HG03066 (cell line): ENCODE data around the gene HMGCS2.

Experiments used
- ATAC-seq: cut with Tn5 transposase; IDR thresholded peaks from one replicate; pipeline ENCODE4 v1.9.1; 2021; ENCODE audit warnings: low read depth; ENCODE audit not compliant: unreplicated experiment

The HMGCS2 gene

DNA sequence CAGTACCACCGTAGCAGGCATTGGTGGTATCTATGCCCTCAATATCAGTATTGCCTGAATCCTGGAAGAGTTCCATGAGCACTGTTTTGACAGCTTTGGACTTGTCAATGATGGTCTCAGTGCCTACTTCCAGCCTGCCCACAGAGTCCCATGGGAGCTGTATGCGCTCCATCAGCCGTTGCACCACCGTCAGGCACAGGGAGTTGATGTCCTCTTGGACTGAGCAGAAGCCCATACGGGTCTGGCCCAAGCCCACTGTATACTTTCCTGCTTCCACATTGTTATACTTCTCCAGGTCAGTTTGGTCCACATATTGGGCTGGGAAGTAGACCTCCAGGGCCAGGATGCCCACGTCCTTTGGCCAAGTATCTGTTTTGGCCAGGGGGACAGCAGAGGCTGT lies 4.5 kb downstream of the HMGCS2 start:
- no peak for ATAC-seq

DNA sequence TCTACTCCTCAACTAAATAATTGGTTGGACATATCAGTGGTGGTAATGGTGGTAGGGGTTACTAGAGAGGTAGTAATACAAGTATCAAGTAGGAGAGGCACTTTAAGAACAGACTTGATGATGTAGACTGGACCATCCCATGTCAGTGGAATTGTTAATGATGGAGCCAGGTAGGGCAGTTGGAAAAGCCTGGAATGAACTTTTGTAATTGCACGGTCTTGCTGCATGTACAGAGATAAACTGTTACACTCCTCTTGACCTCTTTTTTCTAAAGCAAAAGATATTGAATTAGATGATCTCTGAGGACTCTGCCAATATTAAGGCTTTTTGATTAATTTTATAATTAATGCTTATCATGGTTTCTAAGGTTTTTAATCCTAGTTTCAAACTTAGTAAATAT lies 5.8 kb downstream of the HMGCS2 start:
- ATAC-seq = no peak

- no peak for ATAC-seq
Measured at GRCh38 chr1:119762409-119762808, 6.3 kb downstream of the HMGCS2 start.

DNA sequence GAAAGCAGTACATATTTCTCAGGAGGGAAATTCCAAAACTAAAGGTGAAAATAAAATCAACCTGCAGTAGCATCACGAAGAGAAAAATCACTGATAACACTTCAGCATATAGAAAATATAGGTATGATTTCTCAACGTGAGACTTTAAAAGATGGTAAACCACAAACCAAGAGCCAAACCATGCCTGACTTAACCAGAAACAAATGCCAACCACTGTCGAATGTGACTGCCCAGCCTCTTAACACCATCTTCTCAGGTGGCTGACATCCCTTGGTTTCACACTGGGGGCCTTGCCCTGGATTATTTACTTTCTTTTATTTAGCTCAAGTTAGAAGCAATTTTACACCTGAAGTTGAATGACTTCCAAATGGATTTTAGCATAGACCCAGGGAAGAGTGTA lies 10.1 kb downstream of the HMGCS2 start:
- no peak for ATAC-seq

GRCh38 chr1:119752592-119752991 lies 16.1 kb downstream of the HMGCS2 start:
- ATAC-seq = no peak

- ATAC-seq = no peak
Measured at GRCh38 chr1:119748040-119748439, 20.7 kb downstream of the HMGCS2 start.

DNA sequence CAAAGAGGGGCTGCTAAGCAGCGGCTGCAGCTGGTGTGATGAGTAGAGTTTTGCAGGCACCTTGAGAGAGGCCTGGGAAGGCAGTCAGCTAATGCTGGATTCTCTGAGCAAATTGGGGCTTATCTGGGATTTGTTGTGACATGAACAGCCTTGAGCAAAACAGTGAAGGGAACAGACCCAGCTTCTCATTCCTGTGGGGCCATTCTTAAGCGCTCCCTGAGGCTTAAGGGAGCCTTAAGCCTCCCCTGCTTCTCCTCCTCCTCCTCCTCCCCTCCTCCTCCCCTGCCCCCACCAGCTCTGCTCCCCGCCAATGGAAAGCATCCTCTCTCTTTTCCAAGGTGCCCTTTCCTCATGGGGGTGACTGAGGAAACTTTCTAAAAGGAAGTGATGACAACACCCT lies 21.3 kb downstream of the HMGCS2 start:
- no peak for ATAC-seq

DNA sequence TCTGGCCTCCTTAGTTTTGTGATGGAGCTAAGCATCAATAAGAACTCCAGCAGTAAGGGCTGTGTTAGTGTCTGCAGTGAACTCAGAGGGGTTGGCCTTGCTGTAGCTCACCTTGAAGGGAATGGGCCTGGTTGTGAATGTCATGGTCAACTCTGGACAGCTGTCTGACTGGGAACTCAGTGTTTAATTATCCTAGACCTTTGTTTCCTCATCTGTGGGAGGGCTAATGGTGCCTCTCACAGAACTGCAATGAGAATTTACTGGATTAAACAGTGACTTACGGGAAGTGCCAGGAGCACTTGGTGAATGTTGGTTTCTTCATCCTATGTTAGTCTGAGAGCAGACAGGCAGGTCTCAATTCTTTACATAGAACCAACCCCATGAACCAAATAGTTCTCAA lies 23.7 kb downstream of the HMGCS2 start:
- no peak for ATAC-seq

DNA sequence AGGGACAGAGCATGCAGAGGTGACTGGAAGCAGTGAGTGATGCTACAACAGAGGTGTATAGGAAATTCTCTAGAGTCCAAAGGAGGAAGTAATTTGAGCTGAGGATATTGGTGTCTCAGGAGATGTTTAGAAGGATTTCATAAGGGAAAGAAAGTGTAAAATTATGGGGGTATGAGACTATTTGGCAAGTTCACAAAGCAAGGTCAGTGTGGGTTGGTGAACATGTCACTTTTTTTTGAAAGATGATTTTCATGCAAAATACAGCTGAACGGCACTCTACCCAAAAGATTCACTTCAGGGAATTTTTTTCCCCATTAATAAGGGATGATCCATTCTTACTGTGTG lies 24.1 kb downstream of the HMGCS2 start:
- no peak for ATAC-seq

DNA sequence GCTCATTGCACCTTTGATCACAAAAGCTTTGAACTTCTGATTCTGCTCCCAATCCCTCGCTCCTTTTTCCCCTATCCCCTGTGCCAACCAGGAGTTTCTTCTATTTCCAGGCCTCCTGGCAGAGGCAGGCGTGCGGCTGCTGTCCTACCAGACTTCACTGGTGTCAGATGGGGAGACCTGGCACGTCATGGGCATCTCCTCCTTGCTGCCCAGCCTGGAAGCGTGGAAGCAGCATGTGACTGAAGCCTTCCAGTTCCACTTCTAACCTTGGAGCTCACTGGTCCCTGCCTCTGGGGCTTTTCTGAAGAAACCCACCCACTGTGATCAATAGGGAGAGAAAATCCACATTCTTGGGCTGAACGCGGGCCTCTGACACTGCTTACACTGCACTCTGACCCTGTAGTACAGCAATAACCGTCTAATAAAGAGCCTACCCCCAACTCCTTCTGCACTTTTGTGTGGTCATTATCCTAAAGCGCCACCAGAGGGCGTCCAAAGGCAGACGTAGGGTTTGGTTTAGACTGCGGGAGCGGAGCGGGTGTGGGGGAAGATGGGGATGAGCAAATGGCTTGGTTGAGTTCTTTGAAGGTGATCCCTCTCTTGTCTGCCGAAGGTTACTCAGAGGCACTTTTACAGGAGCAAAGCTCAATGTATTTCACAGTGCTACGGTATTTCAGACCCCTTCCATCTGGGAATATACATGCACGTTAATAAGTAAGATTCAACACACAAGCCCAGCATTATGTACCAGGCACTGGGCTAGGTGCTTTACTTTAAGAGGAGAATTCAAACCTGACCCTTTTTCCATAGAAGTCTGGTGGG lies 24.7 kb downstream of the HMGCS2 start:
- peak; percentile 83 for ATAC-seq

GRCh38 chr1:119743308-119743707 lies 25.4 kb downstream of the HMGCS2 start:
- no peak for ATAC-seq

DNA sequence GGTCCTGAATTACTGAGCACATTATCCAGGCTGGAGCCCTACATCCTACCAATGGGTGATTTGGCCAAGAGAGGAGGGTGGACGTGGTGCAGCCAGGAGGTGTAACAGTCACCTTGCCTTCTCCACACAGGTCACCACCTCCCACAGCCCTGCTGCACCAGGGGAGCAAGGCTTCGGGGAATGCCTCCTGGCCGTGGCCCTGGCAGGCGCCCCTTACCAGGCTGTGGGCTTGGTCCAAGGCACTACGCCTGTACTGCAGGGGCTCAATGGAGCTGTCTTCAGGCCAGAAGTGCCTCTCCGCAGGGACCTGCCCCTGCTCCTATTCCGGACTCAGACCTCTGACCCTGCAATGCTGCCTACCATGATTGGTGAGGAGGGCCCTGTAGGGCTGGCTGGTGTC lies 26.0 kb downstream of the HMGCS2 start:
- ATAC-seq = no peak

DNA sequence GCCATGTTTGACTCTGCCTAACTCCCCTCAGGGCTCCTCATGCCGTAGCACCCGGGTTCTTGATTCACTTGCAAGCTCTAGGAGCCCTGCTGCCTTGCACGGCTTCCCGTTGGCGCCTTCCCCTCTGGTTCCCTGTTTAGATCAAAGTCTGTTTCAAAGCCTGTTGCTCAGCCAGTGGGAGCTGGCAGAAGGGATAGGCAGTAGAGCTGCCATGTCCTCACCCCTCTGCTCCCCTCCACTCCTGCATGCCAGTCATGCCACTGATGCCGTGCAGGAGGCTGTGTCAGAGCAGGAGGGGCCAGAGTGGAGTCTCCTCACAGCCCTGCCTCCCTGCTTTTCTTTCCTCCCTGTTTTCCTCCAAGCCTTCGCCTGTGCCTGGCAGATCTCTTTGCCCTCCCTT lies 26.5 kb downstream of the HMGCS2 start:
- ATAC-seq = no peak

DNA sequence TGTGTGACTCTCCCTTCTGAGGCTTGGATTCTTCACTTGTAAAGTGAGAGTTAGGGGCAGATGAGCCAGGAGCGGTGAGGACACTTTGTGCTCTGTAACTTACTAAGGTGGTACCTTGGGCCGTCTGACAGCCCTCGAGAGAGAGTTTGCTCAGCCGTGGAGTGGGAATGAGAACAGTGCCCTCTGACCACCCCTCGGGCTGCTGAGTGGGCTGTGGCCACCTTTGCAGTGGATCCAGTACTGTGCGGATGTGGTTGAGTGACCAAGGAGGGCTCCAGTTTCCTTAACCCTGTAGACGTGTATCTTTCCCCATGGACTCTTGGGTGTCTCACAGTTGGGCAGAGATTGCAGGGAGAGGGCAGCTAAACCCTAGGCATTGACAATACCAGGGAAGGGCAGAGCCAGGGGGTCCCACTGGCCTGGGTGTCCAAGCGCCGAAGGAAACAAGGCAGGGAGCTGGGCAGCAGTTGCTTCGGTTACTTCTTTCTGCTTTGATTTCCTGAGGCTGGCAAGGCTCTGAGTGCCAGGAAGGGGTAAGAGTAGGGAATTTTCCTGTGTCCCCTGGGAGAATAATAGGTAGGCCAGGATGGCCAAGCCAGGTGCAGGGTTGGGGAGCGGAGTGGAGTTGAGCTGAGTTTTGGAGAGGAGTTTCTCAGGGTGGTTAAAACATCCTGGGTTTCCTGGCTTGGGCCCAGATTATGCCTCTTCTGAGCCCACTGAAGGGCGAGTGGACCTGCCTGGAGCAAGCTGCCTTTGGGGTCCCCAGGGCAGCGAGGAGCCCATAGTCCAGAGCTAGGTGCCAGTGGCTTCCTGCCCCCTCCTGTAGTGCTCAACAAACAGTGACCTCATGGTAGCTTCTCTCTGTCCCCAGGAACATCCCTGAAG lies 27.6 kb downstream of the HMGCS2 start:
- no peak for ATAC-seq

GRCh38 chr1:119740261-119740660 lies 28.4 kb downstream of the HMGCS2 start:
- no peak for ATAC-seq

- ATAC-seq = no peak
Measured at GRCh38 chr1:119739150-119739549, 29.6 kb downstream of the HMGCS2 start.

DNA sequence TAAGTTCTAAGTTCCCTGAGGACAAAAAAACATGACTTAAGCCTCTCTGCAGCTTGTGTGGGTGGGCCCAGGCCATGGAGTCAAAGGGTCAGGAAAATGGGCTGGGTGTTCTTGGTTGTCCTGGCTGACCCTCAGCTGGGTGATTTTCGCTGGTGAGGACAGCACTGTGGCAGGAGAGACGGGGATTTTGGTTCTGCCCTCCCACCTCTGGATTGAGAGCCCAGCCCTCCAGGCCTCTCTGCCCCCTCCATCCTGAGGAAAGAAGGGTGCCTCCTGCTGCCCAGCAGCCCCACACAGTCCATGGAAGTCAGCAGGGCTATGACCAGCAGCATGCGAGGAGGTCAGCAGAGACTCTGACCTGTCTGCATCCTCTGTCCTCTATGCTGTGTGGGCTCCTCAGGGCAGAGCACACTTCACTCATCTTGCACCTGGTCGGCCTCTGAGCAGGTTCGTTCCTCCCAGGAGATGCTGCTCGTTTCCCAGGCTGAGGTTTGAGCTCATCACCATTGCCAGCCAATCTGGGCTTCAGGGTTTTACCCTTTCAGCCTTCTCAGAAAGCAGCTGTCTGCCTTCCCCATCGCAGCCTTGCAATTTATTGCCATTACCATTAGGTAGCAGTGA lies 30.5 kb downstream of the HMGCS2 start:
- ATAC-seq = no peak

GRCh38 chr1:119737040-119737682 lies 31.5 kb downstream of the HMGCS2 start:
- no peak for ATAC-seq

GRCh38 chr1:119736649-119737039 lies 32.1 kb downstream of the HMGCS2 start:
- no peak for ATAC-seq

- ATAC-seq = no peak
Measured at GRCh38 chr1:119735217-119735616, 33.5 kb downstream of the HMGCS2 start.

DNA sequence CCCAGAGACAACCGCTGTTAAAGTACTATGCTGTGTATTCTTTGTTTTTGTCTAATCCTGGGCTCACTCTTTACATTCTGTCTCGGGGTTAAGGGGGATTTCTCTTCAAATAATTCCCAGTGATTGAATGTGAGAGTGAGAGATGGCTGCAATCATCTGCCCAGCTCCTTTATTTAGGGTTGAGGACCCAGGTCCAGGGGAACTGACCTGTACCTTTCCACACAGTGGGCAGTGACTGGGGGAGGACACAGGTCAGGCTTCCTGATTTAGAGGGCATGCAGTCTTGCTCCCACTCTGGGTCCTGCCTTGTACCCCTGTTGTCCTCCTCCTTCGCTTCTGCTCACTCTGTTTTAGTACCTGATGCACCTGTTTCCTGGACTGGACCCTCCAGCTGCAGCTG lies 35.0 kb downstream of the HMGCS2 start:
- ATAC-seq = no peak
